ENCODE results near the gene CSNK1D.

Gene CSNK1D

GRCh38 chr17:82309656-82310570 is 36.4 kb upstream of the CSNK1D start:
- DNase-seq: no peak

DNA sequence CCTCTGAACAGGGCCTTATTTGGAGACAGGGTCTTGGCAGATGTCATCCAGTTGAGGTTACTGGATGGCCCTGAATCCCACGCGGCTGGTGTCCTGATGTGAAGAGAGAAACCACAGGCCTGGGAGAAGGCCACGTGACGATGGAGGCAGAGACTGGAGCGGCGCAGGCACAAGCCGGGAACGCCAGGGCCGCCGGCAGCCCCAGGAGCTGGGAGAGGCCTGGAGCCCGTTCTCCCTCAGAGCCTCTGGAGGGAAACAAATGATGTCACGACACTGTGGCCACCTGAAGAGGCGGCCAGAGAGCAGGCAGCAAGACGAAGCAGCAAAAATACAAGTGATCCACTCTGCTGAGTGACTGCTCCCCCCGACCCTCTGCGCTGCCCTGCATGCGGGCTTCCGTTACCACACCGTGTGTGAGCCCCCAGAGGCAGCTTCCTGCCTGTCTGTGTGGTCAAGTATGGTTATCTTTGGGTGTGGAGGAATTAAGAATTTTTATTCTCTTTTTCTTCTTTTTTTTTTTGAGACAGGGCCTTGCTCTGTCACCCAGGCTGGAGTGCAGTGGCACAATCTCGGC is 32.3 kb upstream of the CSNK1D start:
- DNase-seq: peak; percentile 7

DNA sequence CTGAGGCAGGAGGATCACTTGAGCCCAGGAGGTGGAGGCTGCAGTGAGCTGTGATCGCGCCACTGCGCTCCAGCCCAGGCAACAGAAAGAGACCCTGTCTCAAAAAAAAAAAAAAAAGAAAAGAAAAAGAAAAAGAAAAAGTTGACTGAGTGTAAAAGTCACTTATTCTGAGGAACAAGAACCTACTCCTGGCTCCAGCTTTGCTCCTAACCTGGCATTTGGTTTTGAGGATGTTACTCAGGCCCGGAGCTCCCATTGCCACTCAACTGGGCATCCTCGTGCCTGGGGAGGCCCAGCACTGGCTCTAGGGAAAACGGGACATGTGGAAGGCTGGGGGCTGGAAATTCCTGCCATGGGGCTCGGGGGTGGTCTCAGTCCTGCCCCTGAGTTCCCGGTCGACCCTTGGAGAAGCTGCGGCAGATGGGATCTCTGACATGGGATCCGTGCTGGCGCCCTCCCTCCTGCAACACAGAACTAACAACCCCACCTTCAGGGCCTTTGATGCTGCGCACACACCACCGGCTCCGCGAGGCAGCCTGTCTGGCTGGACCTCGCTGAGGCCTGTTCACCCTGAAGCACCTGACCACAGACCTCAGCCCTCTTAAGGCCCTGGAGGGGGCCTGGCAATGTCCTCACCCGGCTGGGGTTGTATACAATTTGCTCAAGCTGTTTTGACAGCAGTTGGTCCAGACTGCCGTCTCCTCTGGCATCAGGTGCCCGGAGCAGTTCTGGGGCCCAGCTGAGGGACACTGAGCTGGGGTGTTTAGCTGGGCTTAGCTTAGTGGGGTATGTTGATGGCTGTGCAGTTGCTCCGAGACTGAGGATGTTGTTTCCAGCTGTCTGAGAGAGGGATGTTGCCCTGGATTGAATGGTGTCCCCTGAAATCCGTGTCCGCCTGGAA is 31.6 kb upstream of the CSNK1D start:
- DNase-seq: no peak

DNA sequence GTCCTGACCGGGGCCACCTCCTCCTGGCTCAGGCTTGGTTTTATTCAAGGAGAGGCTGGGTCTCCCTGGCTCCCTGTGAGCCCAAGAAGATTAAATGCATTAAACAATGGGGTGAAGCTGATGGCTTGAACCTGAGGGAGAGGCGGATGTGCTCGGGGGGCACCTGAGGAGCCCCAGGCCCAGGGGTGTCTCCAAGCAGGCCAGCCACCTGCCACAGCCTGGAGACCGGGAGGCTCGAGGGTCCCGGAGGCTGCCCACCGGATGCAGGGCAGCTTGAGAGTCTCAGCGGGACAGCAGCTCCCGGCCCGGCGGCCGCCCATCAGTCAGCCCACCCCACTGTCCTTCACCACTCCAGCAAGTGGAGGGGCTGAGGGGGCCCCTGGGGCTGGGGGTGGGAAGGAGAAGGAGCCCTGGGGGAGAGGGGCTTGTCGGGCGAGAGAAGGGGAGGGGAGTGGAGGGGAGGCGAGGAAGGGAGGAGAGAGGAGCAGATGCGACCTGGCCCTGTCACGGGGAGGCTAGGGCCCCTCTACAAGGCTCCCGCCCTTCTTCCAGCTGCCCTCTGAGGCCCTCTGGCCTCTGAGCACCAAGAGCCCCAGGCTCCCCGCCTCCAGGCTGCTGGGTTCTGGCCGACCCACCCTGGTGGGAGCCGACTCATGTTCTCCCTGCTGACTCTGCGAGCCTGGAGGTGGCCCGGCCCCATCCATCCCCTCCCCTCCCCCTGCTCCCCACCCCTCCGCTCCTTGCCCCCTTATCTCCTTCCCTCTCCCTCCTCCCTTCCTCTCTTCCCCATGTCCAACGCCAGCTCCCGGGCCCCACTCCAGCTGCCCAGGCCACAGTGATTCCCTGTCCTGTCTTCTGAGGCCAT is 30.7 kb upstream of the CSNK1D start:
- no peak for DNase-seq

GRCh38 chr17:82302991-82303943 is 29.8 kb upstream of the CSNK1D start:
- DNase-seq: no peak

DNA sequence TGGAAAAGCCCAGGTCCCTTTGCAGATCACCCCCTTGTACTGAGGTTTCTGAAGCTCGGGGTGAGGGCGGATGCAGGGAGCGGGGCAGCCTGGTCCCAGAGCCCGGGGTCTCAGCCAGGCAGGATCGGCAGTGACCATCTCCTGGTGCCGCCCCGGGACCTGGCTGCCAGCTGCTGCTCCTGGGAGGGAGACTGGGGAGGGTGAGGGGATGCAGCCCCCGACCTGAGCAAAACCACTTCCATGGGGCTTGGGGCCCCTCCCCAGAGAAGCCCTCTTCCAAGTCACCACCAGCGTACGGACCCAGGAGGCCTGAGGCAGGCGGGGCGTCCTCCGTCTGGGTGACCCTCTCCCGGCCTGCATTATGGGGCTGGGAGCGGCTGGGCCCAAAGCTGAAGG is 29.1 kb upstream of the CSNK1D start:
- DNase-seq: no peak

DNA sequence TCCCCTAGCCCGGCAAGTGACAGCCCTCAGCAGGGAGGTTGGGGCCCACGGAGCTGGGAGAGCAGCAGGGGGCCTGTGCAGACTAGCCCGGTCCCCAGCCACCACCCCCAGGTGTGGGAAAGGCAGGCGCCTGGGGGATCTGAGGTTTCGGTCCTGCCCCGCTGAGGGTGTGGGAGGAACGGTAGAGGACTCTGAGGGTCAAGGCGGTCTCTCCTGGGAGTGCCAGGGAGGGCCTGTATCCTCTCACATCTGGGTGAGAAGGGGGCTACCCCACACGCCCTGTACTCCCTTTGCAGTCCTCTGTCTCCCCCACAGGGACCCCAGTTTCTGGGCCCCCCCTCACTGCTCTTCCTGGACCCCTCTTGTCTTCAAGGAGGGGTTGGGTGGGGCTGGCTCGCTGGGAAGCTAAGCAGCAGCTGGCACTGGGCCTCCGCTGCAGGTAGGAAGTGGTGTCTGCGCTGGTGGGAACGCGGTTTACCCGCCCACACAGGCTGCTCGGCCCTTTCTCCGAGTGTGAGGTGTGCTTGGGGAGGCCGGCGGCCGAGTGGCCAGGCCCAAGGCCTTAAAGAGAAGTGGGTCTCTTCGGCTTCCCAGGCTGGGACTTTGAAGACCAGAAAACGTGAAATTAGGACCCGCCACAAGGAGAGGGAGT is 28.5 kb upstream of the CSNK1D start:
- no peak for DNase-seq

DNA sequence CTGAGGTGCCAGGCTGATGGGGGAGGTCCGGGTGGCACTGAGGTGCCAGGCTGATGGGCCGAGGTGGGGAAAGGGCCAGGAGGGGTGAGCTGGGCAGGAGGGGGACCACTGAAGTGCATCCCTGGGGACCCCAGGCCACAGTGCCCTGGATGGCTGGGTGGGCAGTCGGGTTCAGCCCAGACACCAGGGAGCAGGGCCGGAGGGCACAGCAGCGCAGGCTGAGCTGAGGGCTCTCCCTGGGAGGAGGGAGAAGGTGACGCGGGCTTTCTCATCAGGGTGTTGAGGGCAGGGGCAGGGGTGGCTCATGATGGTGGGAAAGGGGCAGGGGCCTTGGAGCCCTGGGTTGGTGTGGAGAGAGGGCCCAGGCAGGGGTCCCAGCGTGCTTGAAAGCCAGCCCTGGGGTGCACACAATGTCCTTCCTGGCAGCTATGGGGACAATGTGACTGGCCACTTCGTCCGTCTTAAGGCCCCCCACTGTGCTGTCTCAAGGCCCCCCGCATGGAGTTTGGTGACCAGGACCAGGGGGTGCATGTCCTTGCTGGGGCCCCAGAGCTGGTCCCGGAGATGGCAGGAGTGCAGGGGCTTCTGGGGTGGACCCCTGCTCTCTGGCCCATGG is 27.9 kb upstream of the CSNK1D start:
- no peak for DNase-seq

- DNase-seq: peak; percentile 39
Measured at GRCh38 chr17:82300707-82301270, 27.3 kb upstream of the CSNK1D start.

DNA sequence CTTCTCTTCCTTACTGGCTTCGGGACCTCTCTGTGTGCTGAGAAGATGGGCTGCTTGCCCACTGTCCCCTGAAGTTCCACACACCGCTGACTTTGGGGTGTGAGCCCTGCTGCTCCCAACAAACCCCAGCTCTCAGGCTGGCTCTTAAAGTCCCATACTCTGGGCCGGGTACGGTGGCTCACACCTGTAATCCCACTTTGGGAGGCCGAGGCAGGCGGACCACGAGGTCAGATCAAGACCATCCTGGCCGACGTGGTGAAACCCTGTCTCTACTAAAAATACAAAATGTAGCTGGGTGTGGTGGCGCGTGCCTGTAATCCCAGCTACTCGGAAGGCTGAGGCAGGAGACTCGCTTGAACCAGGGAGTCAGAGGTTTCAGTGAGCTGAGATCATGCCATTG is 26.7 kb upstream of the CSNK1D start:
- no peak for DNase-seq

DNA sequence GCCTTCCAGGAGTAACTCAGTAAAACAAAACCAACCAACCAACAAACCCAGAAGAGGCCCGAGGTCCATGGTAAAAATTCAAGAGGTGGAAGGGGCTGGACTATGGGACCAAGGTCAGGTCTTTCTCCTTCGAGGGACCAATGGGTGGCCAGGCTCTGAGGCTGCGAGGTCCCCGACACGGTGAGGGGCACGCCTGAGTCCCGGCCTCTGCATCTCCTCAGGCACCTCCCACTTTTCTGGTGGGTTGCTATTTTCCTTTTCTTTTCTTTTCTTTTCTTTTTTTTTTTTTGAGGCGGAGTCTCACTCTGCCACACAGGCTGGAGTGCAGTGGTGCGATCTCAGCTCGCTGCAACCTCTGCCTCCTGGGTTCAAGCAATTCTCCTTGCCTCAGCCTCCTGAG is 26.0 kb upstream of the CSNK1D start:
- DNase-seq: no peak

GRCh38 chr17:82298538-82299421 is 25.3 kb upstream of the CSNK1D start:
- no peak for DNase-seq

DNA sequence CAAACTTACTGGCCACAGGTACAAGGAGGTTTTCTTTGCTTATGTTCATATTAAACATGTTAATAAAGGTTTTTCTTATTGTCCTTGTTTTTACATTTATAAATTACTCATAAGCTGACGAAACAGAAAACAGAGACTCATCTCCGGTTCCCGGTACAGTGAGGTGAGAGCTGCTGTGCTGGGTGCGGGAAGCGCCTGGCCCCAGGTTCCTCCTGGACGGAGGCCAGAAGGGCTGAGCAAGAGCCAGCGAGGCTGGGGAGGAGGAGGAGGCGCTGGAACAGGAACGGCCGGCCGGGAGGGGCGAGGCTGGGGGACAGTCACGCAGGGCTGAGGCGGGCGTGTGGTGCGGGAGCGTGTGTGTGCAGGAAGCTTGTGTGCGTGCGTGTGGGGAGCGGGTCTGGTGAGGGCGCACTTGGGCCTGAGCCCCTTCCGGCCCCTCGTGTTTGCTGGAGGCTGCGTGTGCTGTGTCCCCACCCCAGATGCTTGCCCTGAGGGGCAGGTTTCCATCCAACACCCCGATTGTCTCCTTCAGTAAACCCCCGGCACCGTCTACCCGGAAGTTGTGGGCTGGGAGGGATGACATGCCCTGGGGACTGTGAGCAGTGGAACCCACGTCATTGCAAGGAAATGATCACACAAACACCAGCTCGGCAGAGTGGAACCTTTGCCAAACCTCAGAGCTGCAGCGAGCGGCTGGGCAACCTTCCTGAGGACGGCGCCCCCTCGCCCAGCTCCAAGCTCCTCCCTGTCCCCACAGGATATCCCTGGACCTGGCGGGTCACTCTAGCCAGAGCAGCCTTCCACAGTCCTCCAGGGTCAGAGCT is 24.4 kb upstream of the CSNK1D start:
- DNase-seq: peak; percentile 89

GRCh38 chr17:82297280-82297713 is 23.8 kb upstream of the CSNK1D start:
- peak; percentile 30 for DNase-seq

DNA sequence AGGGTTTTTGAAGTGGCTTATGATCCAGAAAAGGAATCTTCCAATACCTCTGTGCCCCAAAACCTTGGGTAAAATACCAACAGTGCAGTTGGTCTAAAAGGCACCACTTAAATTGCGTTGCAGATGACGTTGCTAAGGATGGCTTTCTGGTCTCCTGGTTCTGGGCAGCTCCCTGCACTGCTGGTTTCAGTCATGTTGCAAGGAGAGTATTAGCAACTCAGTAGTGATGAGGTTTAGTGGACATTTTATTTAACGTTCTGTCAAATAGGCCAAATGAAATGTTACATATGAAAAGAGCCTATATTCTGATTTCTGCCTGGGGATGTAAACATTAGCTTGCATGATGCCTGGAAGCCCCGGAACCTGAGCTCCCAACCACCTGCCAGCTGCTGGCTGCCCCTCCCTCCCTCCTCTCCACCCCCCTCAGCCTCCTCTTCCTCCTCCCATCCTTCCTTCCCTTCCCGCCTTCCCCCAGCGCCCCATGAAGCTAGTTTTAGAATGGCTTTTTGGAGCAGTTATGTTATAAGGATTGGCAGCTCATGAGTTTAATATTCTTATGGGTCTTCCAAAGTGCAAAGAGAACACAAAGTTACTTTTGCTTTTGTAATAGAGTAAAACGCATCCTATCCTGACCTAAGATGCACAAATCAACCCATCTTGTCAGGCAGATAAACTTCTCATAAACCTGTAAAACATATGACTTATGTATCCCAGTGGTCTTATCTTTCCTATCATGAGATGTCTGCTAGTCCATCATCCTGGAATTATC is 23.2 kb upstream of the CSNK1D start:
- no peak for DNase-seq

DNA sequence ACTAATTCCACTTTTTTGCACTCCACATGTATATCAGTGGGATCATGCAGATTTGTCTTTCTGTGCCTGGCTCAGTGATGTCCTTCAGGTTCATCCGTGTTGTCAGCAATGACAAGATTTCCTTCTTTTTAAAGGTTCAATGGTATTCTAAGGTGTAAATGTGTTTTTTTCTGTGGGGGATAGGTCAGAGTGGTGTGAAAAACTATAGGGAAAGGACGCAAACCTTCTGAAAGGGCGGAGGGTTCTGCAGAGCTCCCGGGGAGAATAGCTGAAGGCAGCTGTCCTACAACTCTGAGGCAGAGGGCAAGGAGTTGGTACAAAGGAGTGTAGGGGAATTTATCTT is 21.9 kb upstream of the CSNK1D start:
- DNase-seq: no peak

All from fibroblast of upper back skin (primary cell).